HG02623 (cell line): Measurements from ENCODE around the gene ADGRA1.
"Not testable (repeated sequence)": the region's sequence is repeated elsewhere in the genome, so short reads cannot be mapped to it uniquely, and the experiment has no call there.

Experiments used
- ATAC-seq: cut with Tn5 transposase; IDR thresholded peaks from one replicate; pipeline ENCODE4 v1.9.1; 2021; ENCODE audit warnings: moderate library complexity; ENCODE audit not compliant: unreplicated experiment

The ADGRA1 gene

GRCh38 chr10:133174689-133175263, 87.1 kb downstream of the ADGRA1 start:
- ATAC-seq, result no peak

DNA sequence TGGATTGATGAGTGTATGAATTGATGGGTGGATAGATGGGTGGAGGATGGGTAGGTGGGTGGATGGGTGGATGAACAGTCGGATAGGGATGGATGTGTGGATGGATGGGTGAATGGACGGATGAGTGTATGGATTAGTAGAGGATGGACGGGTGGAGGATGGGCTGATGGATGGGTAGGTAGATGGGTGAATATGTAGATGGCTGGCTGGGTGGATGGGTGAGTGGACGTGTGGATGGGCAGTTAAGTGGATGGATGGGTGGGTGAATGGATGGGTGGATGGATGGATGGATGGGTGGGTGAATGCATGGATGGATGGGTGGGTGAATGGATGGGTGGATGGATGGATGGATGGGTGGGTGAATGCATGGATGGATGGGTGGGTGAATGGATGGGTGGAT, 87.9 kb downstream of the ADGRA1 start:
- not testable (repeated sequence) for ATAC-seq

DNA sequence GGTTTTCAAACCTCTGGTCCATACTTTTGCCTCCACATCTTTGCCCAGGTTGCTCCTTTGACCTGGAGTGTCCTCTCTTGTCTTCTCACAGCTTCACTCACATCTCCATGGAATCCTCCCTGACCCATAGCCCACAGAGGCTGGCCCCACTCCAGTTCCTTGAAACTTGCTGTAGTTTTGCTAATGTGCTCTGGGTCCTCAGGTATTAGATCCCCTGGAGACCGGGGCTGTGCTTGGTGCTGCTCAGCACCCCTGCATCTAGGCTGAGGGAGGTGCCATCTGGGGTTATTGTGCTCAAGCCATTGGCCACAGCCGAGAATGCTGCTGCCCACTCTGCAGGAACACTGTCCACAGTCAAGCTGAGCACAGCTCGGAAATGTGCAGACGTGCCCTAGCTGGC, 88.8 kb downstream of the ADGRA1 start:
- no peak for ATAC-seq

DNA sequence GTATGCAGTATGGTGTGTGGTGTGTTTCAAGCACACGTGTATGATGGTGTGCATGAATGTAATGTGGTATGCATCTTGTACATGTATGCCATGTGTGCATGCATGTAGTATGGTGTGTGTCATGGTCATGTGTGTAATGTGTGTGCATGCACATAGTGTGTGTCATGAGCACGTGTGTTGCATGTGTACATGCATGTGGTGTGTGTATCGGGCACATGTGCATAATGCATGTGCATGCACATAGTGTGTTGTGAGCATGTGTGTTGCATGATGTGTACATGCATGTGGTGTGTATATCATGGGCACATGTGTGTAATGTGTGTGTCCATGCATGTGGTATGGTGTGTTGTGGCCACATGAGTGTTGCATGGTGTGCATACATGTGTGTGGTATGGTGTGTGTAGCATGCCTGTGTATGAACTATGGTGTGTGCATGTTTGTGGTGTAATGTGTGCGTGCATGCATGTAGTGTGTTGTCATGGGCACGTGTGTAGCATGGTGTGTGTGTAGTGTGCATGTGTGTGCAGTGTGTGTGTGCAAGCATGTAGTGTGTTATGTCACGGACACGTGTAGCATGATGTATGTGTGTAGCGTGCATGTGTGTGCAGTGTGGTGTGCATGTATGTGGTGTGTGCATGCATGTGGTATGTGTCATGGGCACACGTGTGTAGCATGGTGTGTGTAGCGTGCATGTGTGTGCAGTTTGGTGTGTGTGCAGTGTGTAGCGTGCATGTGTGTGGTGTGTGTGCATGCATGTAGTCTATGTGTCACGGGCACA, 89.8 kb downstream of the ADGRA1 start:
- no peak for ATAC-seq

- ATAC-seq, result no peak
Observed at GRCh38 chr10:133178357-133179127, 90.8 kb downstream of the ADGRA1 start.

DNA sequence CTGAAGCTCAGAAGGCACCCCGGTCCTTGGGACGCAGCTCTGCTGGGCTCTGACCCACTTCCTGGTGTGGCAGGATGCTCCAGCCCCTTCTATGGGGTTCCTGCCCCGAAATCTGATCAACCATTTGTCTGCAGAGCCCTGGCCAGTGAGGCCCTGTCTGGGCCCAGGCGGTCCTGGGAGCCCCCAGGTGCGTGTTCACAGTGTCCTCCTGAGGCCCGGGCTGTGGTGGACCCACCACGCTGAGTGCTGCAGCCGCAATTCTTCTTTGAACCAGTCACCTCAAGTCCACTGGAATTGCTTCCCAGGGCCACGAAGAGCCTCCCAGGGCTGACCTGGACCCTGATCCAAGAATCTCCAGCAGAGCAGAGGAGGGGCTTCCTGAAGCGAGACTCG, 91.4 kb downstream of the ADGRA1 start:
- no peak for ATAC-seq

GRCh38 chr10:133179651-133180050, 91.9 kb downstream of the ADGRA1 start:
- ATAC-seq, result no peak

DNA sequence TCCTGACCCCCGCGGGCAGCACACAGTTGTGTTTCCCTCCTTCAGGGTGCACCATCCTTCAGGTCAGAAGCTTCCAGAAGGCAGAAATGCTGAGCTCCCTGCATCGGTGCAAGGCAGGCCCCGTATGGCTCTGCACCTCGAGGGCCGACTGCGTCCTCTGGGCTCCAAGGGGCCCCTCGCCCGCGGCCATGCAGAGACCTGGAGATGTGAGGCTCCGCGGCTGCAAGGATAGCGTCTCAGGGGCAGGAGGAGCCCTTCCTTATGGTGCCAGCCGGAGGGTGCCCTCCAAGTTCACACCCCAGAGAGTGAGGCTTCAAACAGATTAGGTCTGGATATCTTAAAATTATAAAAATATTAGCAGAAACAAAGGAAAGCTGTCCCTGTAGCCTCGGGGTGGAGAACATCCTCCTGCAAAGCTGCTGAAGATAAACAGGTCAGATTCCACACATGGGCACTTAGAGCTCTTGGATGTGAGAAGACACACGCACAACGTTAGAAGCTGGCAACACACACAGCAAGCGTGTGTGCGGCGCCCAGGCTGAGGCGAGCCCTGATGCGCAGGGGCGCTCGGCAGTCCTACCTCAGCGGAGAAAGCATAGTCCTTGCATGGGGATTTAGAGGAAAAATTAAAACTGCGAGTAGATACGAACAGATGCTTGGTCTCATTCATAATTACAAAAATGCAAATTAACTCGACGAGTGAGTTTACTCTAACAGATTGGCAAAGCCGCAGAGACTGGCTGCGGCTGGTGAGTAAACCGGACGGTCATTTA, 92.7 kb downstream of the ADGRA1 start:
- ATAC-seq, result no peak

DNA sequence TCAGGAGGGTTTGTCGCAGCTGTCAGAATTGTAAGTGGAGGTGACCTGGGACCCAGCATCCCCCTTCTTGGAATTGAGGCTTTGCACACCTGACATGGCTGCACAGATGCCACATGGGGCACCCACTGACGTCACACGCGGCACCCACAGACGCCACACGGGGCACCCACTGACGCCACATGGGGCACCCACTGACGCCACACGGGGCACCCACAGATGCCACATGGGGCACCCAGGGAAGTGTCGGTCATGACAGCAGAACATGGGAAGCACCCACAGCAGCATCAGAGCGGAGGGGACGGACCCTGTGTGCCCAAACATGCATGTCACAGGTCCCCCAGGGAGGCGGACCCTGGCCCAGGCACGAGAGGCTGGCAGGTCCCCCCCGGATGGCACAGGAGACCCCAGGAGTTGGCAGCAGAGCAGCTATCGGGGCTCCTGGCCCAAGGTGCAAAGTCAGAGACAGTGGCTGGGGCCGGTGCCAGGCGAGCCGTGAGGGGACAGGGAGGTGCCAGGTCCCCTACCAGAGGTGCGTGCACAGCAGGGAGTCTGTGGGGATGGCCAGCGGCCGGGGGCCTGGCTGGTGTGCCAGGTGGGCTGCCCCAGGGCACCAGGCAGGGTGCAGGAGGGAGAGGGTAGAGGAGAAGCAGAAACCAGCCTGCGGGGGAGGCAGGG, 93.4 kb downstream of the ADGRA1 start:
- no peak for ATAC-seq
